Keratinocyte (primary cell): ENCODE data around the gene MDFIC2. TPM values are rescaled to one million over a fixed set of nuclear protein-coding genes. Genes with fewer than 3 reads are reported as not detected.

Experiments
- DNase-seq: peaks from one replicate; pipeline ENCODE4 v3.0.0-alpha.2; 2011; ENCODE audit warnings: low read depth, missing footprints, low spot score
- FAIRE-seq: peaks from 2 replicates; lab custom pipeline; 2011; peaks lifted over from hg19 to GRCh38; lab: Jason Lieb, UNC
- H2AFZ ChIP-seq: 2 replicates; pipeline ENCODE4 v1.6.0; 2012; ENCODE audit warnings: low read length, control low read depth, inconsistent platforms; ENCODE audit not compliant: control insufficient read depth
- H3K27ac ChIP-seq: 2 replicates; pipeline ENCODE4 v1.5.1; 2011; ENCODE audit warnings: low read length; ENCODE audit not compliant: control insufficient read depth, insufficient read depth
- H3K27me3 ChIP-seq: 3 replicates; pipeline ENCODE4 v1.6.0; 2011; ENCODE audit warnings: low read length; ENCODE audit not compliant: control insufficient read depth, insufficient read depth; ENCODE audit errors: extremely low read depth
- H3K36me3 ChIP-seq, 2 experiments: 2 replicates in 1 of 2; 3 replicates in 1 of 2; pipeline ENCODE4 v1.5.1; 2011; ENCODE audit warnings: low read length in 2 of 2, mild to moderate bottlenecking in 1 of 2; ENCODE audit not compliant: control insufficient read depth in 2 of 2, insufficient read depth in 2 of 2; ENCODE audit errors: extremely low read depth in 1 of 2
- H3K4me1 ChIP-seq: 3 replicates; pipeline ENCODE4 v1.5.1; 2011; ENCODE audit warnings: low read length; ENCODE audit not compliant: control insufficient read depth, insufficient read depth; ENCODE audit errors: extremely low read depth
- H3K4me2 ChIP-seq: 3 replicates; pipeline ENCODE4 v1.6.0; 2011; ENCODE audit warnings: low read depth, low read length; ENCODE audit not compliant: control insufficient read depth, insufficient read depth; ENCODE audit errors: extremely low read depth
- H3K4me3 ChIP-seq, 3 experiments: fragments of 200-600 bp in 1 of 3; sonication (generic) in 1 of 3; 2 replicates in 2 of 3; 3 replicates in 1 of 3; pipeline ENCODE4 v1.5.1; 2011 to 2016; ENCODE audit warnings: low read length in 3 of 3, mild to moderate bottlenecking in 3 of 3, control low read depth in 2 of 3, inconsistent platforms in 1 of 3, low read depth in 1 of 3, mixed read lengths in 1 of 3, mixed run types in 1 of 3, moderate library complexity in 1 of 3; ENCODE audit not compliant: control insufficient read depth in 2 of 3, insufficient read depth in 2 of 3; ENCODE audit errors: extremely low read depth in 1 of 3
- H3K79me2 ChIP-seq: 2 replicates; pipeline ENCODE4 v1.6.0; 2012; ENCODE audit warnings: low read length; ENCODE audit not compliant: control insufficient read depth, insufficient read depth
- H3K9ac ChIP-seq: 3 replicates; pipeline ENCODE4 v1.6.0; 2011; ENCODE audit warnings: low read length; ENCODE audit not compliant: control insufficient read depth, insufficient read depth; ENCODE audit errors: extremely low read depth
- H3K9me1 ChIP-seq: 3 replicates; pipeline ENCODE4 v1.6.0; 2011; ENCODE audit warnings: low read length; ENCODE audit not compliant: control insufficient read depth, insufficient read depth; ENCODE audit errors: extremely low read depth
- H3K9me3 ChIP-seq: 2 replicates; pipeline ENCODE4 v1.5.1; 2012; ENCODE audit warnings: low read depth, low read length; ENCODE audit not compliant: control insufficient read depth
- H4K20me1 ChIP-seq: 3 replicates; pipeline ENCODE4 v1.6.0; 2011; ENCODE audit warnings: low read length; ENCODE audit not compliant: control insufficient read depth, insufficient read depth; ENCODE audit errors: extremely low read depth
- EZH2 ChIP-seq: IDR thresholded peaks from one replicate; pipeline ENCODE4 v1.6.1; 2012; ENCODE audit warnings: inconsistent platforms, mild to moderate bottlenecking, low read length, moderate library complexity
- dilution Hi-C: fragments of 300-500 bp; cut with MboI; formaldehyde crosslinking; loops from one replicate; pipeline ENCODE4 v1.7.0; 2020; ENCODE audit warnings: low sequenced_read_pairs; ENCODE audit not compliant: extremely low pct_ligation_motif_present
- polyA plus RNA-seq, 5 experiments: library from polyadenylated mRNA; depleted of rRNA in 3 of 5; stranded (reverse) in 3 of 5; stranded (forward) in 1 of 5; unstranded in 1 of 5; fragments of >200 nt; gene quantifications; 1 replicate in 1 of 5; 2 replicates in 3 of 5; 3 replicates in 1 of 5; pipeline versions ENCODE4 v1.2.1 to v1.2.3, GENCODE V29; 2011 to 2012; ENCODE audit warnings: missing spikeins in 2 of 5, low read depth in 1 of 5, low replicate concordance in 1 of 5
- TF ChIP-seq, protein P1 (sequence below), 3 experiments: IDR thresholded peaks in 1 of 3; conservative IDR thresholded peaks in 1 of 3; optimal IDR thresholded peaks in 1 of 3; 2 replicates in 2 of 3; 3 replicates in 1 of 3; pipeline versions ENCODE3 to v1.5.1; 2011; ENCODE audit warnings: low read length in 3 of 3, mild to moderate bottlenecking in 3 of 3, moderate library complexity in 2 of 3, control low read depth in 1 of 3, inconsistent platforms in 1 of 3; ENCODE audit not compliant: insufficient read depth in 2 of 3; ENCODE audit errors: extremely low read depth in 1 of 3

Gene MDFIC2
- polyA plus RNA-seq, 1 donor (not counting 4 experiments of a cell fraction or from before 2014, with no cell fraction given) = not detected

DNA sequence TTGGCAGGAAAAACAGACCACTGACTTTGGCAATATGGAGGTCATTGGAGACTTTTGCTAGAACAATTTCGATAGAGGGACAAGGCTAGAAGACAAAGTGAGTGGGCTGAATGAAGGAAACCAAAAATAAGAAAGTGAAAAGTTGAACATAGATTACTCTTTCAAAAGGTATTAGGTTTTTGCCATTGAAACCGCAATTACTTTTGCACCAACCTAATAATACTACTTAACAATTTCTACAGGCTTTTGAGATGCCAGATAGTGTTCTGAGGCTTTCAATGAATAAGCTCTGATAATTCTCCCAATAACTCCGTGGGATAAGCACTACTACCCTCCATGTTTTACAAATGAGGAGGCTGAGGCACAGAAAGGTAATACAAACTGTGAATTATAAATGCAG is 85.0 kb downstream of the MDFIC2 start:
- Histone ChIP-seq H3K9me3 (no peaks in the 10 kb centered on the region), H3K4me3 (no peak overlapping the region), H4K20me1 (no peaks in the 10 kb centered on the region), H3K9ac (no peak overlapping the region), H2AFZ (no peak overlapping the region), H3K4me2 (no peak overlapping the region), H3K27ac (no peak overlapping the region), H3K79me2 (no peaks in the 10 kb centered on the region), H3K9me1 (no peaks in the 10 kb centered on the region), H3K27me3 (no peaks in the 10 kb centered on the region), H3K4me1 (no peaks in the 10 kb centered on the region), H3K36me3 (no peaks in the 10 kb centered on the region)
- dilution Hi-C loops = no loop called here
- DNase-seq (no peak), FAIRE-seq (no peak)
- TF ChIP-seq EZH2 = no peak
- TF ChIP-seq, protein P1, sequence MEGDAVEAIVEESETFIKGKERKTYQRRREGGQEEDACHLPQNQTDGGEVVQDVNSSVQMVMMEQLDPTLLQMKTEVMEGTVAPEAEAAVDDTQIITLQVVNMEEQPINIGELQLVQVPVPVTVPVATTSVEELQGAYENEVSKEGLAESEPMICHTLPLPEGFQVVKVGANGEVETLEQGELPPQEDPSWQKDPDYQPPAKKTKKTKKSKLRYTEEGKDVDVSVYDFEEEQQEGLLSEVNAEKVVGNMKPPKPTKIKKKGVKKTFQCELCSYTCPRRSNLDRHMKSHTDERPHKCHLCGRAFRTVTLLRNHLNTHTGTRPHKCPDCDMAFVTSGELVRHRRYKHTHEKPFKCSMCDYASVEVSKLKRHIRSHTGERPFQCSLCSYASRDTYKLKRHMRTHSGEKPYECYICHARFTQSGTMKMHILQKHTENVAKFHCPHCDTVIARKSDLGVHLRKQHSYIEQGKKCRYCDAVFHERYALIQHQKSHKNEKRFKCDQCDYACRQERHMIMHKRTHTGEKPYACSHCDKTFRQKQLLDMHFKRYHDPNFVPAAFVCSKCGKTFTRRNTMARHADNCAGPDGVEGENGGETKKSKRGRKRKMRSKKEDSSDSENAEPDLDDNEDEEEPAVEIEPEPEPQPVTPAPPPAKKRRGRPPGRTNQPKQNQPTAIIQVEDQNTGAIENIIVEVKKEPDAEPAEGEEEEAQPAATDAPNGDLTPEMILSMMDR (optimal IDR thresholded peaks at IDR 0.05 in 1 of 3, IDR thresholded peaks at IDR 0.05 in 1 of 3, conservative IDR thresholded peaks at IDR 0.05 in 1 of 3; ENCODE audit: extremely low read depth in 1 of 3, insufficient read depth in 2 of 3, low read length in 3 of 3) = no peak

DNA sequence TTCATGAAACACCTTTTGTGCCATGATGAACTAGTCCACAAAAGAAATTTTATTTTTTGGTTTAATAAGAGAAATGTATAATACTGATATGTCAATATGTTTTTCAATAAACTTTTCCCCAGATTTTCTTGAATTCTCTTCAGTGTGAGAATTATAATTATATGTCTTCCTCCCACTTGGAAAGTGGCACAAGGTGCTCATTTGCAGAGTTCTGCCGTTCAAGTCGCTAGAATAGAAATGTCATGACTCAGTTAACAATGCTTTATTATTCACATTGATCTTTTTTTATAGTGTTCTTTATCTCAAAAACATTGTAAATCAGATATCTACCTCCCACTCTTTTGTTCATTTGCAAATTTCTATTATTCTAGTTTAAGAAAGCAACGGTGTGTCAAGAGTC is 87.3 kb downstream of the MDFIC2 start:
- H3K4me2 ChIP-seq = no peak overlapping the region
- dilution Hi-C loops = no loop called here
- H3K79me2 ChIP-seq = no peaks in the 10 kb centered on the region
- H3K4me3 ChIP-seq = no peak overlapping the region
- DNase-seq = no peak
- H3K36me3 ChIP-seq = no peaks in the 10 kb centered on the region
- H3K4me1 ChIP-seq = no peaks in the 10 kb centered on the region
- no peaks in the 10 kb centered on the region for H3K9me1 ChIP-seq
- H4K20me1 ChIP-seq = no peaks in the 10 kb centered on the region
- H3K9me3 ChIP-seq = no peaks in the 10 kb centered on the region
- no peak overlapping the region for H3K9ac ChIP-seq
- no peak for FAIRE-seq
- TF ChIP-seq, protein P1 (optimal IDR thresholded peaks at IDR 0.05 in 1 of 3, IDR thresholded peaks at IDR 0.05 in 1 of 3, conservative IDR thresholded peaks at IDR 0.05 in 1 of 3; ENCODE audit: extremely low read depth in 1 of 3, insufficient read depth in 2 of 3, low read length in 3 of 3) = no peak
- no peak for TF ChIP-seq EZH2
- H2AFZ ChIP-seq = no peak overlapping the region
- no peak overlapping the region for H3K27ac ChIP-seq
- H3K27me3 ChIP-seq = no peaks in the 10 kb centered on the region
